Kidney tubule cell (primary cell): Measurements from ENCODE around the gene GABRB1.

ENCODE experiments used
- DNase-seq: peaks from one replicate; pipeline ENCODE4 v3.0.0-alpha.2; 2018; ENCODE audit warnings: low spot score

The GABRB1 gene

DNA sequence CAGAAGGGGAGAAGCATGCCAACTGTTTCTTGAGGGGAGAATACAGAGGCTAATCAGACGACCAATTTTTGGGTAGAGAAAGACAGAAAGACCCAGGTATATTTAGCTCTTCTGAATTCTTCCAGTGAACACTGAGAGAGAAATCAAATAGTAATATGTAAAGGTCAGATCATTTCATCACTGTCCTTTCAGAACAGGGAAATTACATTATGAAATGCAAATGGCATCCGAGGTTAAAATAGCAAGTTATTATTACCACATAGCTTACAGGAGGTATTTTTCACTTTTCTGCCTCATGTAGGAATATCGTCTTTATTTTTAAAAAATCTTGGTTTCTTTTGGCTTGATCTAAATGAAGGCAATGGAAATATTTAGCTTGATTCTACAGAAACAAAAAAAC lies 18.0 kb downstream of the GABRB1 start:
- DNase-seq: no peak

DNA sequence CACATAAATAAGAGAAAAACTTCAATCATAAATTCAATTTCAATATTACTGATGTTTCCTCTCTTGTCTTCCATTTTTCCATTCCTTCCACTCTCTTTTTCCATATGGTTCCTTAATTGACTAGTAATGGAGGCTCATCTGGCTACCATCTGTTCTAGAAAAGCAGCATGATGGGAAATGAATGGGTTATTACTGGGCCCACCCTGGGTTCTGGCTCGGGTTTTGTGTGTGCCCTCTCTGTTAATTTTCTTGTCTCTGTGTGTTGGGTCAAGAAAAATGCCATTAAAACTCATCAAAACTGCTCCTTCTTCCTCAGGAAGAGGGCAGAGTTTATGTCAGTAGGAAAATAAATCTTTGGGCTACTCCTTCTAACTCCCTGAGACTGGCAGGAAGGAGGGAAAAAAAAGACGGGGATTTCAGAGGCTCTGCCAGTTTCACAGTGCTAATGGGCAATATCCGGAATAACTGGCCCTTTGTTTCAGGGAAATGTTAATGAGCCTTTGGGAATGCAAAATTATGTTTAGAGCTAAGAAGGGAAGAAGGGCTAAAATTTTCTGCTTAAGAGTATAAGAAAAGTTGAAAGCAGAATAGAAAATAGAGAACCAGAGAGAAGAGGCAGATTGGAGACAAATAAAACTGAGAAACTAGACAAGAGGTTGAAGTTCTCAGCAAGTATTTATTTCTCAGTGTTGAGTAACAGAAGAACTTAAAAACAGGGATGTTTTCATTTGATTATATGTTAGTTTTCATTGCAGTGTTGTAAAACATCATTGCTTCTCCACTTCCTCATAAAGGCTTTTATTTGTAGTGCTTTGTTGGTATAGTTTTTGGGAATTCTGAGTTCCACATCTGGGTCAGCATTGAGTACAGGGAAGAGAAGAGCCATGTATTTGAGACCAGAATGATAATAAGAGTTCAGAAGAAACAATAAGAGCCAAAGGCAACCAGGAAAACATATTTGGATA lies 19.7 kb downstream of the GABRB1 start:
- DNase-seq: no peak

DNA sequence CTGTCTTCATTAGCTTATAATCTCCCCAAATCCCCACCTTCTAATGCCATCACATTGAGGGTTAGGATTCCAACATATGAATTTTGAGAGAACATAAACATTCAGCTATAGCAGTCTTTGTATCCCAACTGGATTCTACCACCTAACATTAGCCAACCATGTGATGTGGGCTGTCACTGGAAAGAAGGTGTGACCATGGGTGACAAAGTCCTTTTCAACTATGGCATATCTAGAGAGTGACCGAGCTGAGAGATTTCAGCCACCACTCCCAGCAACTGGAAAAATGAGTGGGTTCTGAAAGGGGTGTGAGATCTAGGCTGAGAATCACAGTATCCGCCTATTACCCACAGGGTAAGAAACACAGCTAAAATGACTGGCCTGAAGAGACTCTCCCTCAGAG lies 22.1 kb downstream of the GABRB1 start:
- DNase-seq: no peak

DNA sequence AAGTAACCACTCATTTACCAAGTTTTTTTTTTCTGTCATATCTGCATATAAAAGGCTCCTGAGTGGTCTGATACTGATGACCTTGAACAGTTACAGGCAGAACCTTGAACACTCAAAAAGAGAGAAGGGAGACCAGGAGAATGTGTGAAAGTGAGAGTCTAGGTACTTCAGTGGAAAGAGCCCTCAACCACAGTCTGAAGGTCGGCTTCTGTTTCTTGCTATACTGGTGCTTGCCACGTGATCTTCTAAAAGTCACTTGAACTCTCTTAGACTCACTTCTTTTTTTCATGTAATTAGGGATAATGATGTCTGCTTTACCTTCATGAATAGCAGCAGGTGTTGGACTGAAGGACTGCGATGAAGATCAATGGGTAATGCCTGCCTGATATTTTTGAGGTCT lies 22.8 kb downstream of the GABRB1 start:
- DNase-seq: no peak

DNA sequence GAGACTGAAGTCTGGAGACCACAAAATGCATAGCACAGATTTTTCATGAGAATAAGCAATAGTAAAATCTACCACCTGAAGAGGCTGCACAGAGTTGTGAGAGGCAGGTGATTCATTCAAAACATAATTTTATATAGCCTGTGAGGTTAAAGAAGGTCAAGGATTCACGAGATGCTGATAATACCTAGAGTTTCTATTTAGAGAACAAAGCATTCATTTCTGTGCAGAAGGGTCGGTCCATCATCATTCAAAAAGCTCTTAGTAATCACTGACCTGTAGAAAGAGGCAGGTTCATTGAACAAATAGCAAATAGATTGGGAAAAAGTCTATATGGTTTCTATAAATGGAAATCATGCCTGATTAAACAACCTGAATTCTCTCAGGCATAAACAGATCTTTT lies 26.6 kb downstream of the GABRB1 start:
- DNase-seq: no peak

DNA sequence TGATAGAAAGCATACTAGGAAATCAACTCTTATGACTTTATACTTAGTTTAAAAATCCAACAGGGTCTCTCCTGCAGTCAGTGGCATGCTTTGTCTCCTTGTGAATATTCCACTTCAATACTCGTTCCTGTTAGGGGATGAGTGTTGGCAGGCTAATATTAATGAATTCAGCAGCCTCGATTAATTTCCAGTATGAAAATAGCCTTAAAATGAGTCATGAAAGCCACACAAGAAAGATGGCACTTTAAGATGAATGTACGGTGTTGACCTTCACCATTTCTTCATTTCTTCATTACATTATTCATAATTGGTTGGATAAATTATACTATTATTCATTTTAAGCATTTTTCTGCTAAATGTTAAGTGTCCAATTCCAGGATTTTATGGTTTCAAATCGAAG lies 29.2 kb downstream of the GABRB1 start:
- no peak for DNase-seq

DNA sequence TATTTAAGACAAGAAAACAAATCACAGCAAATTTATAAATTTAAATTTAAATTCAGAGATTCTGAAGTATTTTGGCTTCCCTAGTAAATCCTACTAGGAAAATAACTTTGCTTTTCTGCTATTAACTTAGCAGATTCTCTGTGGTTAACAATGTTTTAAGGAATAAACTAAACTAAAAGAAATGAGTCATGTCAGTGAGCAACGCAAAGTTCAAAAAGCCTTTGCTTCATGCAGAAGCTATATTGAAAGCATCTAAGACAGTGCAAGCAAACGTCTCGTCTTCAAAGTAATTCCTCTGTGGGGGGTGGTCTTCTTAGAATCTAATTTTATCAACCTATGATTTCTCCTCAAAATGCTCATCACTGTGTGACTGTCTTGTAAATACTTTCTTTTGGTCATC lies 30.1 kb downstream of the GABRB1 start:
- DNase-seq: no peak

DNA sequence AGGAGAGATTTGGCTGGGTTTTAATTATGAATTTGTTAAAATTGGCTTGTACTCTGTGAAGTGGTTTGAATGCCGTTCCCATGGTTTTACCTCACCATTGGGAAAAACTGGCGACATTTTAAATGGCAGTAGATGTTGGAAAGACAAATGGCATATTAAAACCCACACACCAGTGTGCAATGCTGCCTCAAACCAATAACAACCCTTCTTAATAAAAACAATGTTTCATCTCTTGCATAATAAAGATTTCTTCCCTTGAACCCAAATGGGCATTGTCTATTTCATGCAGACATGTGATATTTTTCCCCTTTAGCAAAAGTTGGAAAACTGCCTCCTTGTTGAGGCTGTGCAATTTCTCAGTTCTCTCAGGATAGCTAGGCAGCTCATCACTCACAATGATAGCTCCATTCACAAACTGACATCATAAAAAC lies 33.7 kb downstream of the GABRB1 start:
- DNase-seq: no peak

DNA sequence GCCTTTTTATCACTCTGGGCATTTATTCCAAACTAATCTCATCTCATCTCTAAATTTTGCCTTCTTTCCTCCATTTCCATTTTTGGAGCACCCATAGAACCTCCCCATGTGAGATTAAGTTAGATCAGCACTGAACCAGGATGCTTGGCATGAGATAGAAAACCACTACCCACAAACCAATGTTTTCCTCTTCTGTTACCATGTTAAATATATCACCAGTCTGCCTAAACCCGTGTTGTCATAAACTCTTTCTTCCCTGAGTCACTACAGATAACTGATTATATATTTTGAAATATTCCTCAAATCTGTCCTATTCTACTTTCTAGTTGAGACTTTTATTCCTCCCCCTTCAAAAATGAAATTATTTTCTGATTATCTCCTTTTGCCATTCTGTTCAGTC lies 37.6 kb downstream of the GABRB1 start:
- no peak for DNase-seq

DNA sequence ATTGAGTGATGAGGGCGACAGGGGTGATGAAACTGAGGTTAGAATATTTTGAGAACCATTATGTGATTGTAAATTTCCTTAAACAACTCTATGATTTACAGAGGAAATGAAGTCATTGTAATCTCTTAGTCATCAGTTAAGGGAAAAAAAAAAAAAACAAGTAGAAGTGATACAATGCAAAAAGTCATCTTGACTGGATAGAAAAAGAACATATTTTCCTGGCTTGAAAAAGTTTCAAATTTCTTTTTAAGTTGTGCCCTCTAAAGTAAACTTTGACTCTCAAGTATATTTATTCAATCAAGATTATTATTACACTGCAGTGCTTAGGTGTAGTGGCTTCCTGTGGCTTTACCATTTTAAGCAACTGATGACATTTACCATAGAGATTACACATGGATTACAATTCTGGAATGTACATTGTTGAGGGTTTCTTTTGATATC lies 40.6 kb downstream of the GABRB1 start:
- peak; percentile 67 for DNase-seq

DNA sequence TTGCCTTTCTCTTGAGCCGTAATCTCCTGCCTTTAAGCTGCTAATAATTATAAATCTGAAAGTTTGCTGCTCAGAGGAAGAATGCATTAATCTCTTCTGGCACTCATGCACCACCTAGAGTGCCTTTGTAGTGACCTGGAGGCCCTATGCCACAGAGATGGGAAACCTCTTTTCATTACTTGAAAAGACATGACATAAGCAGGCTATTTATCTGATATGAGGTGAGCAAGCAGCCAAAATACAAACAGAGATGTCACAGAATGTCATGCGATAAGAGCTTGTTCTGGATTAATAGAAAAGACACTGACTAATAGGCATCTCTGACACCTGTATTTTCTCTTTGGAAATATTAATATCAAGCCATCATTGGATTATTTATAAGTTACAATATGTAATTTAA lies 42.3 kb downstream of the GABRB1 start:
- no peak for DNase-seq

DNA sequence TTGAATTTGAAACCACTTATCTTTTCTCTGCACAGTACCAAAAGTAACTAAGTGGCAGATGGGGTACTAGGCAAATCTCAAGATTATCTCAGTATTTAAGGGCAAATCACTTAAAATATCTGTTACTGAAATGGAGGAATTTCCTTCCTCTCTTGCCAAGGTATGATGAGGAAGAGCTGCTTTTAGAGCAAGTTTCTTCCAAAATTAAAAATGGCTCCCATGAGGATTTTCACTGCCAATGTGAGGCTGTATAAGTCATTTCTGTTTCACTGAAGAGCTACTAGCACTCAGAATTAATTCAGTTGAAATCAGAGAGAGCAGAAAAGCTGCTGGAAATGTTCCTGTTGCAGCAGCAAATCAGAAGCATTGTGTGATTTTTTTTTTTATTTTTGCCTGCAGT lies 43.4 kb downstream of the GABRB1 start:
- peak; percentile 10 for DNase-seq

DNA sequence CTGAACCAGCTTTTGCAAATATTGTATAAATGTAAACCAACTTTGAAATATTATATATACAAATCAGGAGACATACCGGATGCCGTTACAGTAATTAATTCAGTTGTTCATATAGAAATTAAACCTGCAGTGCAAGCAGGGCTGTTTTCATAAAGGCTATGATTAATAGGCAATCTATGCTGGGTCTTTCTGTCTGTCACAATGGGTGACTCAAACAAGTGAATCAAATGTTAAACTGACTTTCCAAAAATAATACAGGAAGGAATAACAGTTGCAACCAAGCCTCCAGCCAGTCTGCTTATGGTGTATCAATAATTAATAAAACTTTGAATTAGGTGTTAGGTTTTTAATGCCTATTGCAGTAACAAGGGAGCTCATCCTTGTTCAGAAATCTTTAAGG lies 43.9 kb downstream of the GABRB1 start:
- peak; percentile 72 for DNase-seq

DNA sequence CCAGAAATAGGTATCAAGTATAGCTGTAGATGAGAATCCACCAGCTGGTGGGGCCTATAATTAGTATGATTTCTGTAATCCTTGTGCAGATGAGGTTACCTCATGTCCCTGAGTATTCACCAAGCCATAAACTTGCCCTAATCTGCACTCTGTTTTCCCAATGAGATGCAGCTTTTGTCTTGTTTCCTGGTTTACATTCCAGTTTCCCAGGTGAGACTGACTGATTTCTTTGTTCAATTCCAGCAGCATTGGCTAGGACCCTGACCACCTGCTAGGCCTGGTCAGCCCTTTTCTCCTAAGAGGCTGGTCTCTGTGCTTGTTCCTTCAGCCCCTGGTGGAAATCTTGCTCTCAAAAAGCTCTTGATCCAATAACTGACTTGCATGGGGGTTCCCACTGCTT lies 44.6 kb downstream of the GABRB1 start:
- peak; percentile 58 for DNase-seq

DNA sequence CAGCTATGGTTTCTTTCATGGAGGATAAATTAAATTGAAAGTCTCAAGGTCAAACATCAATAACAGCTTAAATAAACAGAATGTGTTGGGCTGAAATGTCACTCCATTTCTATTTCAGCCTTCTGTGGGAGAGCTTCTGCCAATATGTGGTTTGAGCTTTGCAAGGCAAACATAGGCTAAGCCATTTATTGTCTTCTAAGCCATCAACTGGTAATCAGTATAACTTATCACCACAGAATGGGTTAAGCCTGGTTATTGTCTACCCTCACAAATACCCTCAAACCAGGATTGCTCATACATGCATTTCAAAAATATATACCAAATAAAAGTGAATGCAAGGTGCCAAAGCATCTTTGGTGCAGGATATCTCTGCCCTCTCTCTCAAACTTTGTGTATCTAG lies 52.7 kb downstream of the GABRB1 start:
- no peak for DNase-seq

DNA sequence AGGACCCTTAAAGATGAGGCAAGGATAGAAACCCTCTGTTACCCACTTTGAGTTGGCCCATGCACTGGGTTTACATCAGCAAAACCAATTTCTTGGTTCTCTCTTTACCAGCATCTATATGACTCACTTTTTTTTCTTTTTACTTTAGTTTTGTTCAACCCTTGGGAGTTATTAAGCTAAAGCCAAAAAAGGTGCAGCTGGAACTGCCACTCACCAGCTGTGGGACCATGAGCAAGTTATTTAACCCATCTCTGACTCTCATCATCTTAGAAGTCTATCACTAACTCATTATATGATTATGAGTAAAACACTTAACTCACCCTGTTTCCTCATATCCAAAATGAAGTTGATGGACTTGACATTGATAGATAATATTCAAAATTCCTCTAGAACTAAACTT lies 53.4 kb downstream of the GABRB1 start:
- DNase-seq: no peak

DNA sequence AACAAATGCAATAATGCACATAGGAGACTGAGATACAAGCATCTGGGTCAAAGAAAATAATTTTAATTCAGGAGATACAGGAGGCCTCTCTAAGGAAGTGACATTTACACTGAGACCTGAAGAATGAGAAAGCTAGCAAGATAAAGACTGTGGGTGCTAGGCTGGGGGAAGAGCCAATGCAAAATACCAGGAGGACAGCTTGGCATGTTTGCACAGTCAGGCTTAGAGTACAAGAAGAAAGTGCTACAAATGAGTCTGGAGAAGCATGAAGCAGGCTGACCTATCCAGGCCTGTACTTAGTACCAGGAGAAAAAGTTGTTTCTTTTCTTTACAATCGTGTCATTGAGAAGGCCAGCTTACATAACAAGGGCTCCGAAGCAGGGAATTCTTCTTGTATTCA lies 56.9 kb downstream of the GABRB1 start:
- no peak for DNase-seq

DNA sequence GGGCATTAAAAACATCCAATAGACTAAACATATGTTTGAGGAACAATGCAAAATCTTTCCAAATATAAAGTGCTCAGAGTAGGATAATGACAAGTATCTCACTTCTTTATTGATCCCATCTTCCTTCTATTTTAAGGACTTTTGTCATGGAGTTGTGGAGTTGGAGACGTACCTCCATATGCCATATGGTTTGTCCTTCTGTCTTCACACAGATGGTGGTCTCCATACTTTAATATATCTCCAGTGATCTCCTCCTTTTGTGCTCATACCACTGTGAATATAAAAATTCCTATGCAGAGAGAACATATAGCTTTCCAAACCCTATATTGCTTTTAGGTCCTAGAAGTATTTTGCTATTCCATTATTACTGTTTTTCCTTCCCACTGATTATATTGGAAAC lies 64.5 kb downstream of the GABRB1 start:
- DNase-seq: no peak

DNA sequence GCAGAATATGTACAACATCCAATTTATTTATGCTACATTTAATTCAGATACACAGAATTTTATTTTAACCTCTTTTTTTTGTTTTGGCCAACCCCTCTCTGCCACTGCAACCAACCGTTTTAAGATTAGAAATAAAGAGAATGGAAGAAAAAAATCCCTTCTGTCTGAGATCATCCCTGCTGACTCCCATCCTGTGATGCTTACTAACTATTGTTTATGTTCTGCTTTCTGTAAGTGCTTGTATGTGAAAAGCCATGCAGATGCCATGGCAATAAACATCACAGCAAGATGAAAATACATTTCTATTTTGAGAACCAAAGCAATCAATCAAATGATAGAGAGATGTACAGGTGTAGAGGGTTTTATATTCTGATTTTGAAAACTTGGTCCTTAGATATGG lies 70.1 kb downstream of the GABRB1 start:
- no peak for DNase-seq

DNA sequence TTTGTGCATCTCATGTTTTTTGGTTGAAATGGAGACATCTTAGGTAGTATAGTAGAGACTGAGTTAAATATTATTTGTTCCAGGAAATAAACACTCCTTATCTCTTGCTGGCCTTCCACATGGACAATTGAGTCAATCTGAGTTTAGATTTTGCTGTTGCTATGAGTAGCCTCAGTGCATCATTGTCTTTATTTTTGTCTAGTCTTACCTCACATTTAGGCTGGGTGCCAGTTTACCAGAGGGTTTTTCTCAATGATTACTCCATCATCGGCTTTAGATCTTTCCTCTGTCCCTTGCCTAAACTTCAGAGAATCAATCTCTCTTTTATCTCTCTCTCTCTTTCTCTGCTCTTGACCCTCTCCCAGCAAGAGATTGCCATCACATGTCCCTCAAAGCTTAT lies 73.6 kb downstream of the GABRB1 start:
- DNase-seq: no peak

DNA sequence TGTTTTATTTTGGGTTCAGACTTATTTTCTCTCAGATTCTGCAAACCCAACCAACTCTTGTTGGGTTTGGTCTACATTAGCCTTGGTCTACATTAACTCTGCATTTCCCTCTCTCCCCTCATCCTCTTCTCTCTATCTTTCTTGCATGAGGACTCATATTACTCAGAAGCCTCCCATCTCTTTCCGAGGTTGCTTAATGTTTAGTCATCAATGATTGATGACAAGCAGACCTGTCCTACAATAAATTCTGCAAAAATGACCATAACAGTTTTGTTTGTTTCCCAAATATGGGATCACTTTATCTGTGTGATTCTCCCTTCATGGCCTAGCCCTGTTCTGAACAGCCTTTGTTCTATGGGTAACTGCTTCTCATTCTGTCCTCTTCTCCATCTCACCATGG lies 75.2 kb downstream of the GABRB1 start:
- no peak for DNase-seq

DNA sequence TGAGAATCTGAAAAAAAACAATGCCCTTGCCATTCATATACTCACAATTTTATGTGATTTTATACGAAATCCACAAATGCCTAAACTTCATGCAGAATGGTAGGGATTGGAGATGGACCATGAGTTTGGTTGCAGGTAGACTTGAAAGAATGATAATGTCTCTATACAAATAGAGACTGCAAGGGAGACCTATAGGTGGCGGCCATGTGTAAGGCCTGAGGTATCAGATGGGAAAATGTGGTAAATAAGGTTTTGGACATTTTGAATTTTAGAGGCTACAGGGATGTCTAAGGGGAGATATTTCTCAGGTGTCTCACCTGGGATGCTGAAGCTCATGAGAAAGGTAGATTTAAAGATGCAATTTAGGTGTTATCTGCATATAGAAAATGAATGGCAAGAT lies 78.0 kb downstream of the GABRB1 start:
- DNase-seq: no peak

DNA sequence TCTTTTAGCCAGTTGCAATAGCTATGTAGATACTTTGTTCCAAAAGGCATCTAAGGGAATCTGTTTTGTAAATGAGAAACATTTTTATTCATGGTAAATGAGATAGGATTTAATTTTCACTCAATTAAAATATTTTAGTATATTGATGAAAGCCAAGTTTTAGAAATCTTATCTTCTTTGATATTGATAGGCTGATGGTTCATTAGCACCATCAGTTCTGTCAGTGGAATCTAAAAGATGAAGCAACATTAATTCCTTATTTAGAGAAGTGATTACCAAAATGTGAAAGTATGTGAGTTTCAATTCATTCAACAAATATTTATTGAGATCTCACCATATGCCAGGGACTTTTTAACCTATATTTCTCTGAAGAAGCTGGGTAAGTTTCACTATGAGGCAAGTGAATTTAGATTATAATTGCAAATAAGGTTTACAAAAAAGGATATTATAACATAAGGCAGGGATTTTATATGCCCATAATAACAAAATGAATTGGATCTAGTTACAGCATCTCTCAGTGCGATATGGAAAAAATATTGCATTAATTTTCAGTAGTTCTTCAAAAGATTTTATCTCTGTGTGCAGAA lies 79.3 kb downstream of the GABRB1 start:
- no peak for DNase-seq
